ENCODE data around the gene CCSAP. TPM values are rescaled to one million over a fixed set of nuclear protein-coding genes. Genes with fewer than 3 reads are reported as not detected.

Gene CCSAP
- total and polyA plus RNA-seq, 2 of the 4 experiments (the other 2 are of a cell fraction) = 2.3 to 3.8 TPM

DNA sequence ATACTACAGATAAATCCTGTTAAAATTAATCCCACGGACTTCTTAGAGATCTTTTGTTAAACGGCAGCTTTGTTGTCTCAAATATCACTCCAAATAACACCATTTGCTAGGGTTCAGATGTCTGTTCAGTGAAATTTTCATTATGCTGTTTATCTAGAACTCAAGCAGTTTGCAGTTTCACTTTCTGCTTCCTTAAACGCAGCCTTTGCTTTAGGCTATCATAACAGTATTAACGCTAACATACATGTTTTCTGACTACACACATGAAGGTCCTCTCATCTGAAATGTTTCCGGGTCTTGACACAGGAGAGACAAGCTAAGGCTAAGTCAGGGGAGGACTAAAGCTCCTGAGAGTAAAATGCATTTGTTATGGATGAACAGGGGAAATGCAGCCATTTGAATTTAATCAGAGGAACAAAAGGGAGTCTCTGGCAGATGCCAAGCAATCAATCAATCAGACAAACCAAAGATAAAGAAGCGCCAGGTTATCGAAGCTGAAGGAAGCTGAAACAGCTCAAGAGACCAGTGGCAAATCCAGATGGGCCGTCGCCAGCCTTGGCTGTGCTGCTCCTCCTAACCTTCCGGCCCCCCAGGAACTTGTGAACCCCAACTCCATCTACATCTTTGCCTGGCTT is 16.9 kb downstream of the CCSAP start:
- Histone ChIP-seq H3K27me3 (ENCODE audit: control insufficient read depth, insufficient read depth, low read length) (no peaks in the 10 kb centered on the region), H4K91ac (ENCODE audit: insufficient read depth, low read depth, low read length) (no peak overlapping the region), H3K4ac (ENCODE audit: low read depth, low read length) (no peak overlapping the region), H2BK15ac (ENCODE audit: low read depth, low read length) (no peak overlapping the region), H3K79me1 (ENCODE audit: low read depth in 1 of 2, low read length in 2 of 2) (peaks cover 2 to 6% of the 10 kb centered on the region in 2 experiments; a peak in 1 of 4 replicates), H3K18ac (ENCODE audit: low read depth, low read length) (peak overlapping the region; percentile 60; the same call in 1 of the 2 replicates), H3K9me1 (ENCODE audit: insufficient read depth, low read length) (no peaks in the 10 kb centered on the region), H3K4me1 (ENCODE audit: control insufficient read depth, insufficient read depth, low read length) (peaks cover 7% of the 10 kb centered on the region), H4K8ac (ENCODE audit: low read depth in 2 of 2, low read length in 2 of 2) (peak overlapping the region in 1 of 2 experiments; percentile 16; a peak in 2 of 4 replicates), H3K4me3 (ENCODE audit: insufficient read depth, low read depth, low read length) (peak overlapping the region; percentile 24; the same call in 1 of the 2 replicates), H3K56ac (ENCODE audit: extremely low read depth, insufficient read depth, low read length) (no peak overlapping the region), H3K9ac (ENCODE audit: low read depth, low read length) (no peak overlapping the region; the same call in 1 of the 2 replicates), H2BK5ac (ENCODE audit: low read depth, low read length, poor library complexity, severe bottlenecking) (no peak overlapping the region), H2BK120ac (ENCODE audit: low read depth, low read length) (no peak overlapping the region), H3K36me3 (ENCODE audit: control insufficient read depth, insufficient read depth, low read length) (peaks cover 11% of the 10 kb centered on the region), H4K20me1 (ENCODE audit: insufficient read depth, low read length) (no peaks in the 10 kb centered on the region), H3K9me3 (ENCODE audit: control insufficient read depth, insufficient read depth, low read length) (no peaks in the 10 kb centered on the region), H3K14ac (replicated peaks; ENCODE audit: low read depth, low read length) (no peak overlapping the region), H3K23ac (ENCODE audit: low read depth, low read length) (no peak overlapping the region), H2AK5ac (ENCODE audit: low read depth, low read length) (no peak overlapping the region), H2AFZ (replicated peaks; ENCODE audit: low read length, poor library complexity) (no peak overlapping the region), H2BK20ac (ENCODE audit: low read depth, low read length) (no peak overlapping the region), H3K4me2 (ENCODE audit: low read depth, low read length) (peak overlapping the region; percentile 89), H3K27ac (ENCODE audit: insufficient read depth, low read length) (no peak overlapping the region), H4K5ac (ENCODE audit: low read depth, low read length) (no peak overlapping the region), H2AK9ac (replicated peaks; ENCODE audit: low read depth, low read length, poor library complexity) (no peak overlapping the region)
- TF ChIP-seq MAFK (IDR thresholded peaks at IDR 0.05; ENCODE audit: low read depth, low read length) (no peak), CEBPB (IDR thresholded peaks at IDR 0.05; ENCODE audit: low read depth, low read length) (no peak), MXI1 (IDR thresholded peaks at IDR 0.05; ENCODE audit: borderline replicate concordance, low read depth, low read length) (no peak), NFE2L2 (IDR thresholded peaks at IDR 0.05; ENCODE audit: low read depth, low read length) (no peak), POLR2A (IDR thresholded peaks at IDR 0.05; ENCODE audit: low read depth, low read length) (no peak), SMC3 (IDR thresholded peaks at IDR 0.05; ENCODE audit: low read depth, low read length) (no peak), RAD21 (IDR thresholded peaks at IDR 0.05; ENCODE audit: low read length) (no peak), USF2 (IDR thresholded peaks at IDR 0.05; ENCODE audit: low read depth, low read length) (no peak), BHLHE40 (IDR thresholded peaks at IDR 0.05; ENCODE audit: low read depth, low read length) (no peak), CHD1 (IDR thresholded peaks at IDR 0.05; ENCODE audit: low read depth, low read length) (no peak), CTCF (conservative IDR thresholded peaks at IDR 0.05; ENCODE audit: low read depth, low read length) (no peak)
- intact Hi-C loops (cut with micrococcal nuclease) (no loop called here), dilution Hi-C loops (cut with HindIII; ENCODE audit: low sequenced_read_pairs, unreplicated experiment) (no loop called here), in situ Hi-C loops (cut with MboI; ENCODE audit: low sequenced_read_pairs) (no loop called here)
- peak; percentile 38; the same call in 1 of the 2 replicates for ATAC-seq (ENCODE audit: low read depth)
- no TSS peak for BruUV-seq (replicated peaks)
- ChIA-PET CTCF (interaction anchor here (0.9 kb wide), 1 partner anchor 12 kb away, joined by 3 read pairs; no protein-coding TSS in a partner anchor), POLR2A (ENCODE audit: unreplicated experiment) (no interaction called here)
- DNase-seq = no peak
- WGBS, 2 experiments (ENCODE audit: extremely low coverage in 2 of 2, insufficient read length in 1 of 2) = 60% methylated on average over 1 of the region's 10 CpGs; no CpG with 5 or more reads in 1 of the 2 experiments

All from IMR-90 (cell line).